GM18951 (cell line): ENCODE data around the gene GEMIN8.

Experiments
- POLR2A ChIP-seq: IDR thresholded peaks from 4 replicates; pipeline ENCODE4 v1.6.1; 2011; ENCODE audit warnings: mild to moderate bottlenecking; ENCODE audit not compliant: insufficient read length, insufficient read depth; ENCODE audit errors: extremely low read depth
- in situ Hi-C: fragments of 300-500 bp; cut with MboI; formaldehyde crosslinking; loops from one replicate; pipeline ENCODE4 v1.12.0; 2022; ENCODE audit warnings: low sequenced_read_pairs, mixed read lengths, inconsistent platforms; ENCODE audit not compliant: unreplicated experiment

Gene GEMIN8

GRCh38 chrX:13956998-13957397, 72.7 kb downstream of the GEMIN8 start:
- TF ChIP-seq POLR2A: no peak

More at GRCh38 chrX:13956998-13957397, 72.7 kb downstream of the GEMIN8 start:
- in situ Hi-C loops: no loop called here
